Measurements from ENCODE around the gene TMEM213. TPM values are rescaled to one million over a fixed set of nuclear protein-coding genes. Genes with fewer than 3 reads are reported as not detected.

The TMEM213 gene
- total RNA-seq, 1 donor from 2014 or later = not detected

- no peak for DNase-seq (ENCODE audit: low spot score, unreplicated experiment)
Measured at GRCh38 chr7:138885383-138886147, 87.8 kb downstream of the TMEM213 start.

GRCh38 chr7:138886501-138886917 lies 88.7 kb downstream of the TMEM213 start:
- Mint-ChIP-seq H3K36me3 (ENCODE audit: insufficient read depth) (peaks cover 31% of the 10 kb centered on the region), H3K27ac (no peak overlapping the region), H3K4me1 (ENCODE audit: low read depth) (peaks cover 10% of the 10 kb centered on the region), H3K4me3 (ENCODE audit: low read depth) (no peak overlapping the region), H3K27me3 (no peaks in the 10 kb centered on the region), H3K9me3 (ENCODE audit: low read depth) (no peaks in the 10 kb centered on the region)
- no peak for DNase-seq (ENCODE audit: low spot score, unreplicated experiment)
- peak; percentile 56 for TF ChIP-seq CTCF (IDR thresholded peaks at IDR 0.05; ENCODE audit: unreplicated experiment)

More at GRCh38 chr7:138885383-138886147, 87.8 kb downstream of the TMEM213 start:
- Mint-ChIP-seq H3K9me3 (ENCODE audit: low read depth) (no peaks in the 10 kb centered on the region), H3K36me3 (ENCODE audit: insufficient read depth) (peaks cover 28% of the 10 kb centered on the region), H3K4me1 (ENCODE audit: low read depth) (peaks cover 10% of the 10 kb centered on the region), H3K27ac (no peak overlapping the region), H3K4me3 (ENCODE audit: low read depth) (no peak overlapping the region), H3K27me3 (no peaks in the 10 kb centered on the region)
- TF ChIP-seq CTCF (IDR thresholded peaks at IDR 0.05; ENCODE audit: unreplicated experiment) = no peak

- Mint-ChIP-seq H3K27me3 (no peaks in the 10 kb centered on the region), H3K4me3 (ENCODE audit: low read depth) (no peak overlapping the region), H3K36me3 (ENCODE audit: insufficient read depth) (peaks cover 34% of the 10 kb centered on the region), H3K27ac (peak overlapping the region; percentile 74), H3K4me1 (ENCODE audit: low read depth) (peaks cover 10% of the 10 kb centered on the region), H3K9me3 (ENCODE audit: low read depth) (no peaks in the 10 kb centered on the region)
- DNase-seq (ENCODE audit: low spot score, unreplicated experiment) = no peak
- no peak for TF ChIP-seq CTCF (IDR thresholded peaks at IDR 0.05; ENCODE audit: unreplicated experiment)
Measured at GRCh38 chr7:138887085-138887710, 89.4 kb downstream of the TMEM213 start.

Other genes with a start within 250 kb of the TMEM213 start
- 1.4 TPM in 2 replicates for gene SVOPL, start 96.6 kb upstream of the TMEM213 start, total RNA-seq
- gene ATP6V0A4, start 202 bp downstream of the TMEM213 start, total RNA-seq = 0.50 and 0.89 TPM in 2 replicates
- gene KIAA1549, start 183.4 kb downstream of the TMEM213 start, total RNA-seq = 43.1 and 45.8 TPM in 2 replicates
- gene ZC3HAV1L, start 238.0 kb downstream of the TMEM213 start, total RNA-seq = 16.5 and 18.2 TPM in 2 replicates